Thyroid gland (tissue), 4 donors: ENCODE results near the gene NANOS3. TPM values are rescaled to one million over a fixed set of nuclear protein-coding genes. Genes with fewer than 3 reads are reported as not detected.

Experiments used
- DNase-seq, 2 donors: peaks; one replicate each; pipeline ENCODE4 v3.0.0-alpha.2; 2019
- H3K27ac ChIP-seq, 3 donors: fragments of 200-600 bp; sonication (generic); 1 replicate in 2 of 3; 2 replicates in 1 of 3; pipeline ENCODE4 v1.5.1; 2016 to 2019; ENCODE audit warnings: mild to moderate bottlenecking in 1 of 3, moderate library complexity in 1 of 3
- H3K27me3 ChIP-seq: fragments of 200-600 bp; sonication (generic); one replicate; pipeline ENCODE4 v1.5.1; 2019
- H3K36me3 ChIP-seq, 2 donors: fragments of 200-600 bp; sonication (generic); one replicate each; pipeline ENCODE4 v1.5.1; 2016 to 2019
- H3K4me1 ChIP-seq, 2 donors: fragments of 200-600 bp; sonication (generic); one replicate each; pipeline ENCODE4 v1.5.1; 2017 to 2019
- H3K4me3 ChIP-seq, 3 donors: fragments of 200-600 bp; sonication (generic); replicated peaks in 1 of 3; 1 replicate in 2 of 3; 2 replicates in 1 of 3; pipeline ENCODE4 v1.5.1; 2016; ENCODE audit warnings: mild to moderate bottlenecking in 1 of 3
- H3K9me3 ChIP-seq: fragments of 200-600 bp; sonication (generic); one replicate; pipeline ENCODE4 v1.5.1; 2017
- POLR2A ChIP-seq, 2 donors: fragments of 450-650 bp; IDR thresholded peaks; one replicate each; pipeline ENCODE4 v1.6.1; 2017; ENCODE audit warnings: antibody characterized with exemption in 2 of 2, mild to moderate bottlenecking in 2 of 2, moderate library complexity in 1 of 2
- WGBS, 2 donors: methylation state at CpG; one replicate each; pipeline ENCODE4 v1.1.5; 2017; 5-methylcytosine and 5-hydroxymethylcytosine counted together
- intact Hi-C: fragments of 100-400 bp; cut with DNase I; formaldehyde crosslinking; loops from one replicate; pipeline ENCODE4 v1.15.1; 2023
- total RNA-seq, 4 donors: library from RNA; depleted of rRNA; stranded (reverse); fragments of >200 nt; gene quantifications; one replicate each; pipeline ENCODE4 v1.2.3, GENCODE V29; 2016
- TF ChIP-seq, protein P1 (sequence below), 6 experiments: fragments of 200-600 bp in 3 of 6; fragments of 450-650 bp in 3 of 6; sonication (generic) in 3 of 6; IDR thresholded peaks; one replicate each; pipeline ENCODE4 v1.5.1; 2016 to 2019; ENCODE audit warnings: antibody characterized with exemption in 6 of 6, mild to moderate bottlenecking in 2 of 6, inconsistent platforms in 1 of 6, moderate library complexity in 1 of 6

The NANOS3 gene
- not detected for total RNA-seq

DNA sequence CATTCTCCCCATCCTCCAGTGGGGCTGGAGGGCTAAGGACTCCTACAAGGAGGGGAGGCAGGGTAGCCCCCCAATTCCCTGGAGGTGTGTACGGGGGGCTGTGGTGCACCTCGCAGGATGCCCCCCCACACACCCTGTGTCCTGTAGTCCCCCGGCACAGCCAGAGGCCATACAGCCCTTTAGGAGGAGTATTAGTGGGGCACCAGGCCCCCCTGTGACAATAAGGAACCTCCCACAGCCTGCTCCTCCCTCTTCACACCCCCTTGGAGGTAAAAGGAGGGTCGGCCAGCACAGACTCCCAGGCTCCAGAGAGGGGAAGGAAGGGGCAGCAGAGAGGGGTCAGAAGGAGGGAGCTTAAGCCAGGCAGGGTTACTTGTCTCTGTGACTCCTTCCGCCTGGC is at the start of gene NANOS3:
Gene NANOS3 (plus strand): TSS at position 301 of the 400 bp plus-strand sequence. CDS start 115 bp downstream, outside the sequence.
- no peak for DNase-seq
- Histone ChIP-seq H3K27ac (no peak within 1 kb of the TSS), H3K9me3 (no peaks in the 10 kb centered on the region), H3K36me3 (no peaks in the 10 kb centered on the region), H3K4me1 (peaks cover 9 to 19% of the 10 kb centered on the region in 2 donors), H3K27me3 (no peaks in the 10 kb centered on the region), H3K4me3 (no peak within 1 kb of the TSS)
- intact Hi-C loops: loop anchor here (10.0 kb wide), 1 partner anchor 602 kb away; no protein-coding TSS in a partner anchor
- WGBS, 2 donors: 66 to 83% methylated on average over 1 to 5 of the region's 5 CpGs
- TF ChIP-seq, protein P1, sequence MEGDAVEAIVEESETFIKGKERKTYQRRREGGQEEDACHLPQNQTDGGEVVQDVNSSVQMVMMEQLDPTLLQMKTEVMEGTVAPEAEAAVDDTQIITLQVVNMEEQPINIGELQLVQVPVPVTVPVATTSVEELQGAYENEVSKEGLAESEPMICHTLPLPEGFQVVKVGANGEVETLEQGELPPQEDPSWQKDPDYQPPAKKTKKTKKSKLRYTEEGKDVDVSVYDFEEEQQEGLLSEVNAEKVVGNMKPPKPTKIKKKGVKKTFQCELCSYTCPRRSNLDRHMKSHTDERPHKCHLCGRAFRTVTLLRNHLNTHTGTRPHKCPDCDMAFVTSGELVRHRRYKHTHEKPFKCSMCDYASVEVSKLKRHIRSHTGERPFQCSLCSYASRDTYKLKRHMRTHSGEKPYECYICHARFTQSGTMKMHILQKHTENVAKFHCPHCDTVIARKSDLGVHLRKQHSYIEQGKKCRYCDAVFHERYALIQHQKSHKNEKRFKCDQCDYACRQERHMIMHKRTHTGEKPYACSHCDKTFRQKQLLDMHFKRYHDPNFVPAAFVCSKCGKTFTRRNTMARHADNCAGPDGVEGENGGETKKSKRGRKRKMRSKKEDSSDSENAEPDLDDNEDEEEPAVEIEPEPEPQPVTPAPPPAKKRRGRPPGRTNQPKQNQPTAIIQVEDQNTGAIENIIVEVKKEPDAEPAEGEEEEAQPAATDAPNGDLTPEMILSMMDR (IDR thresholded peaks at IDR 0.05): no peak
- no peak for TF ChIP-seq POLR2A (IDR thresholded peaks at IDR 0.05)

DNA sequence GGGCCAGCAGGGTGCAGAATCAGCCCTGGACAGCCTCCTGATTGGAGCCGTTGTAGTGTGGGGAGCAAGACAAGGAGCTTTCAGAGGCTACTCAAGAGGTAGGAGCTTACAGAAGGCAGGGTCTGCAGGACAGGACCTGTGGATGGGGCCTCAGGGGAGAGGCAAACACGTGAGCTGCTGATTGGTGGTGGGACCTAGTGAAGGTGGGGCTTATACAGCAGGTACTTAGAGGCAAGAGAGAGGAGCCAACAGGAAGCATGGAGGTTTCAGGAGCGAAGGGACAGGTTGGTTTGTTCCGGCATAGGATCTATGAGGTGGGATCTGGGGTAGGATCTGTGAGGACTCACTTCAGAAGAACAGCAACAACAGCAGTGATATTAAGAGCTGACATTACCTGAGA is 49.3 kb upstream of the NANOS3 start:
- Histone ChIP-seq H3K9me3 (no peaks in the 10 kb centered on the region), H3K4me3 (no peak overlapping the region), H3K4me1 (peaks cover 1 to 7% of the 10 kb centered on the region in 2 donors), H3K36me3 (peaks cover 6 to 10% of the 10 kb centered on the region in 2 donors), H3K27me3 (no peaks in the 10 kb centered on the region), H3K27ac (no peak overlapping the region)
- TF ChIP-seq, protein P1 (IDR thresholded peaks at IDR 0.05): no peak
- no peak for TF ChIP-seq POLR2A (IDR thresholded peaks at IDR 0.05)
- no peak for DNase-seq
- intact Hi-C loops: no loop called here
- 69 to 84% methylated on average over 4 of the region's 4 CpGs for WGBS, 2 donors

DNA sequence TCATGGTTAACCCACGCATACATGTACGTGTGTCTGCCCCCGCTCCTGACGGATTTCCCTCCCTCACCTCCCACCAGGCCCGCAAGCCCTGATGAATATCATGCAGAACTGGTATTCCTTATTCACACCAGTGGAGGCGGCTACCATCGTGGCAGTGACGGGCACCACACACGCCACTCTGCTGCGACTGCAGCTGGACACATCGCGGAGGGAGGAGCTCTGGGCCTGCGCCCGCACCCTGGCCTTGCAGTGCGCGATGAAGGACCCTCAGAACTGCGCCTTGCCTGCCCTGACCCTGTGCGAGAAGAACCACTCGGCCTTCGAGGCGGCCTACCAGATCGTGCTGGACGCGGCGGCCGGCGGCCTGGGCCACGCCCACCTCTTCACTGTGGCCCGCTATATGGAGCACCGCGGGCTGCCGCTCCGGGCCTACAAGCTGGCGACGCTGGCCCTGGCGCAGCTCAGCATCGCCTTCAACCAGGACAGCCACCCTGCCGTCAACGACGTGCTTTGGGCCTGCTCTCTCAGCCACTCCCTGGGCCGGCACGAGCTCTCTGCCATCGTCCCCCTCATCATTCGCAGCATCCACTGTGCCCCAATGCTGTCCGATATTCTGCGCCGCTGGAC is 46.7 kb upstream of the NANOS3 start:
- peaks cover 6 to 10% of the 10 kb centered on the region in 2 donors for H3K36me3 ChIP-seq
- no peak overlapping the region for H3K4me3 ChIP-seq
- intact Hi-C loops: no loop called here
- TF ChIP-seq, protein P1 (IDR thresholded peaks at IDR 0.05): no peak
- TF ChIP-seq POLR2A (IDR thresholded peaks at IDR 0.05): no peak
- no peaks in the 10 kb centered on the region for H3K9me3 ChIP-seq
- H3K4me1 ChIP-seq: peaks cover 13 to 14% of the 10 kb centered on the region in 2 donors
- no peak overlapping the region for H3K27ac ChIP-seq
- WGBS, 2 donors: 94 to 95% methylated on average over 20 to 41 of the region's 47 CpGs
- DNase-seq: no peak
- H3K27me3 ChIP-seq: no peaks in the 10 kb centered on the region

DNA sequence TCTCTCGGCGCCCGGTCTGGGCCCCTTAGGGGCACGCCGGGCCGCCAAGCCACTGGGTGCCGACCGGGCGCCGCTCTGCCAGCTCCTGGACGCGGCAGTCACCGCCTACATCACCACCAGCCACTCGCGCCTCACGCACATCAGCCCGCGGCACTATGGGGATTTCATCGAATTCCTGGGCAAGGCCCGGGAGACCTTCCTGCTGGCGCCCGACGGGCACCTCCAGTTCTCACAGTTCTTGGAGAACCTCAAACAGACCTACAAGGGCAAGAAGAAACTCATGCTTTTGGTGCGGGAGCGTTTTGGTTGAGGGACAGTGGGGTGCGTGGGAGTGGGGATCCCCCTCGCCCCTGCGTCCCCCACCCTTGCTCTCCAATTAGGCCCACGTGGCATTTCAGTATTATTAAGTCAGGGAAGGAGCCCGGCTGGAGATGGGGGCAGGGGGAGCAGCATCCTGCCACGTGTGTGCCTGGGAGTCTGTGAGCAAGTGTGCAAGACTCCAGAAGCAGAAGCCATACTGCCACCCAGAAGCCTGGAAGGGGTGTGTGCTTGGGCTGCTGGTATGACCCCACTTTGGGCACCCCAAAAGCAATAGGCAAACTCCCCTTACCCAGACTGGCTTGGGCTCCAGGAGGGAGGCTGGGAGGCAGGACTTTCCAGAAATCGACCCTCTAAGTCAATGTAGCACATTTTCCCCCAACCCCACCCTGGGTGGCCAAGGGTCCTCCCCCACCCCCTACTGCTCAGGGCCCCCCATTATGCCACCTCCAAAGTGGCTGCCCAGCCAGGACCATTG is 46.0 kb upstream of the NANOS3 start:
- no peaks in the 10 kb centered on the region for H3K9me3 ChIP-seq
- TF ChIP-seq, protein P1 (IDR thresholded peaks at IDR 0.05): no peak
- TF ChIP-seq POLR2A (IDR thresholded peaks at IDR 0.05): no peak
- no peak overlapping the region for H3K27ac ChIP-seq
- no peaks in the 10 kb centered on the region for H3K27me3 ChIP-seq
- DNase-seq: no peak
- 93 to 96% methylated on average over 23 to 30 of the region's 32 CpGs for WGBS, 2 donors
- intact Hi-C loops: no loop called here
- peaks cover 13 to 18% of the 10 kb centered on the region in 2 donors for H3K4me1 ChIP-seq
- peaks cover 10 to 16% of the 10 kb centered on the region in 2 donors for H3K36me3 ChIP-seq
- no peak overlapping the region for H3K4me3 ChIP-seq
